KBM-7 (cell line): Measurements from ENCODE around the gene BLCAP.
"Not testable (repeated sequence)": the region's sequence is repeated elsewhere in the genome, so short reads cannot be mapped to it uniquely, and the experiment has no call there.

Experiments
- DNase-seq: peaks from one replicate; pipeline ENCODE4 v3.0.0-alpha.2; 2015
- in situ Hi-C: fragments of 300-500 bp; cut with MboI; formaldehyde crosslinking; loops from 2 replicates; pipeline ENCODE4 v1.14.3; 2020; ENCODE audit warnings: low sequenced_read_pairs, low pct_unique_long_range_greater_than_20kb, mixed read lengths

BLCAP gene, protein sequence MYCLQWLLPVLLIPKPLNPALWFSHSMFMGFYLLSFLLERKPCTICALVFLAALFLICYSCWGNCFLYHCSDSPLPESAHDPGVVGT

GRCh38 chr20:37527638-37528445, at the start of gene BLCAP:
BLCAP (minus strand) TSS chr20:37527876; CDS start chr20:37519174, 8,702 bp downstream.
- in situ Hi-C loops, result loop anchor here (10.0 kb wide), 1 partner anchor 123 kb away; no protein-coding TSS in a partner anchor

GRCh38 chr20:37577436-37577835, 49.8 kb upstream of the BLCAP start:
- in situ Hi-C loops, DNase-seq: not testable (repeated sequence)

More at GRCh38 chr20:37527638-37528445, at the start of gene BLCAP:
- DNase-seq, result peak; percentile 94

GRCh38 chr20:37576911-37577310, 49.2 kb upstream of the BLCAP start:
- in situ Hi-C loops, result no loop called here

GRCh38 chr20:37575884-37576283, 48.2 kb upstream of the BLCAP start:
- DNase-seq, result peak; percentile 93
- in situ Hi-C loops, result no loop called here

More at GRCh38 chr20:37576911-37577310, 49.2 kb upstream of the BLCAP start:
- DNase-seq, result no peak

DNA sequence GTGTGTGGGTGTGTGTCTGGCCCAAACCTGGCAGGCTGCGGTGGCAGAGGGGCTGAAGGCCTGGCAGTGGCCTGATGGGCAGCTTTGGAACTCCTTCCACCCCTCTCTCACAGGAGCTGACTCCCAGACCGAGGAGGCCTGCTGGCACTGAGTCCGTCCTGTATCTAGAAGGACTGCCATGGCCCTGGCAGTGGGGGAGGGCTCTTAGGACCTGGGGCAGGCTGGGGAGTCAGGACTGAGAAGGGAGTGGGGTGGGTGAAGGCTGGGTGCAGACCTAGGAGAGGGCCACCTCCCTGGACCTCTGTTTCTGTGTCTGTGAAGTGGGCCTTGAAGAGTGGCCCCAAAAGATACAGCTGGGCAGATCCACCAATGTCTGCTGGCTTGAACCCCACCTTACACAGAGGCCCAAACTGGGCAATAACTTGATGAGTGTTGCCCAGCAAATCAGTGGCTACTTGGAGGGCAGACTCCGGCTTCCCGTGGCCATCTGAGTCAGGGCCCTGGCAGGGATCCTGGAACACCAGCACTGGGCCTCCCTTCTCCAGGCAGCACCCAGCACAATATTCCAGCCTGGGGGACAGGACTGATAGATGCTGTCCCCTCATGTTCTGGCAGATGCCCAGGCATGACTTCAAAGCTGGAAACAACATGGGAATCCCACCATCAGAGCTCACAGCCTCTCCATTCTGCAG, 46.7 kb upstream of the BLCAP start:
- in situ Hi-C loops, result no loop called here
- DNase-seq, result no peak

DNA sequence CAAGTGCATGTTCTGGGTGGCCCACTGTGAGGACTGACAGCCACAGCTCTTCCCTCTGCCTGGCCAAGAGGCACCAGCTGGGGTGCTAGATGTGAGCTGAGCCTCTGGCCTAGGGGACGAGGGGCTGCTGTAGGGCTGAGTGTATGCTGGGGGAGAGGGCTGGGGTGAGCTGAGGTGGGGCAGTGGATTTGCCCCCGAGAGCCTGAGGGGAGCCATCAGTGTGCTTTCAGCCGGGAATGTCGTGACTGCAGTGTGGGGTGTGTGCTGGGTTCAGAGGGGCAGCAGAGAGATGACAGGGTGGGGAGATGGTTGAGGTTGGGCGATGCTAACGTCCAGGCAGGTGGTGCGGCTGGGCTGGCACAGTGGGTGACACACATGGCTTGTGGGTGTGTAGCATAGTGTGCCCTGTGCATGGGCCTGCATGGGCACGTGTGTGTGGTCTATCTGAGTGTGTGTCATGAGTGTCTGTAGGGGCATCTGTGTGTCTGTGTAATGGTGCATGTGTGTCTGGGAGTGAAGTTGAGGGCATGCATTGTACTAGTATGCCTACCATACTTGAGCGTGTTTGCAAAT, 46.0 kb upstream of the BLCAP start:
- in situ Hi-C loops, result no loop called here
- no peak for DNase-seq

DNA sequence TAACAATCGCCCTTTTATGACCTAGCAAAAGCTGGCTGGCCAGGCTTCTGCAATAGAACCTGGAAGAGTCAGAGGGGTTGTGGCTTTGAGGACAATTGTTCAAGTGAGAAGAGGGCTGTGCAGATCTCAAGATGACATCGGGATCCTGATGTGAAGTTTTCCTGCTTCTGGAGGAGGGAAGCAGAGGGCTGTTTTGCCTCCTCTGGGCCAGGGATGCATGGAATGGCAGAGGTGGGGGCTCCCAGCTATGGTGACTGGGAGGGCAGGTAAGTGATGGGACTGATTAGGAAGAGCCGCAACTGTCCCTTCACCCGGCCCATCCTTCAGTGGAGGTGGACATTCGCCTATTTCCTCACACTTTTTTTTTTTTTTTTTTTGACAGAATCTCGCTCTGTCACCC, 43.4 kb upstream of the BLCAP start:
- in situ Hi-C loops, result no loop called here
- DNase-seq, result no peak

DNA sequence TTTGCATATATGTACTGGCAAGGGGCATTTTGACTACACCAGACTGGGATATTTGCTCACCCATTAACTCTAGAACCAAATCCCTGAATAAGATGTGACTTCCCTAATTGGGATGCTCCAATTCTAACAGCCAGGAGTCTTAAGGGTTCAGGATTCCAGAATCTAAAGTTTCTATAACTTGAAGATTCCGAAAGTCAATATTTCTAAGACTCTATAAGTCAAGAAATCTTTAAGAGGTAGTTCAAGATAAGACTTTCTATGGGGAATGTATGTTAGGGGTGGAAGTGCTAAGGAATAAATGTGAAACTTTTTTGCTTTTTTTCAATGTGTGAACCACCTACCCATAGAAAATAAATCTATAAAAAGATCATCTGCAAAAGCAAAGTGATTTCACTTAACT, 42.7 kb upstream of the BLCAP start:
- no peak for DNase-seq
- in situ Hi-C loops, result no loop called here

- in situ Hi-C loops, result no loop called here
- peak; percentile 88 for DNase-seq
Observed at GRCh38 chr20:37567671-37568588, 40.3 kb upstream of the BLCAP start.

DNA sequence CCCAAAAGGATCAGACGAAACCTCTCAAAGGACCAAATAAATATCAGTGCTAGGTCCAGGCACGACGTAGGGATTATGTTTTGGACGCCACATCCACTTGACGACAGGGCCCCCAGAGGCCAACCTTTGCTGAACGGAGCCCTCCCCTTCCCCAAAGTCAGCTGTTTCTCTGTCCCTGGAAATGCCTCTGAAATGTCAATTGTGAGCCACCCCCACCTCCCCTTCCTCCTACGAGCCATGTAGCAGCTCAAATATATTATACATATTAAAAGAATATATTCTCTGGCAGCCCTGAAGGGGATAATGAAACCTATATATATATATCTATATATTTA, 39.6 kb upstream of the BLCAP start:
- no peak for DNase-seq
- in situ Hi-C loops, result no loop called here

DNA sequence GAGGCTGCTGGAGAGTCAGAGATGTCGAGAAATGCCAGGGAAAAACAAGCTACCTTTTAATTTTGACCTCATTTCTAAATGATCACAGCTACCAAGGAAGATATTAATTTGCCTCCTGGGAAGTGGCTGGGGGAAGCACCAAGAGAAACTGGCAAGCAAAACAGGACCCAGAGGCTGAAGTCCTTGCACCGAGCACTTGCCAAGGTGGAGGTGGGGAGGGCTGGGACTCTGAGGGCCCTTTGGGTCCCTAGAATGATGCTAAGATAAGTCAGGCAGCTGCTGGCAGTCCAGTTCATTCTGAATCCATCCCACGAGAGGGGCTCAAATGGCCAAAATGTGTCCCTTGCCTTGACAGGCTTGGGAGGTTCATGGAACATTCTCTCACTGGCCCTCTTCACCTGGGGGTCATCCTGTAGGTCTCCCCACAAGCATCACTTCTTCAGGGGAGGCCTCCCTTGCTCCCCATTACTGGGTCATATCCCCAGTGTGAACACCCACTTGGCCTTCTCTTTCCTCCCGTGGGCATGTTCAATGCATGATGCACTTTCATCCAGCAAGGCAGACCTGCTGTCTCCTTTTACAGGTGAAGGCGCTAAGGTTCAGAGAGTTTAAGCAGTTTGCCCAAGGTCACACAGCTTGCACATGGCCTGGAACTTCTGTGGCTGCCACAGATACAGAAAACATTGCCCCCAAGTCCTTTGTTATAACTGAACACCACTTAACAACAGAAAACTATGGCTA, 39.1 kb upstream of the BLCAP start:
- no peak for DNase-seq
- in situ Hi-C loops, result no loop called here

GRCh38 chr20:37565134-37565811, 37.6 kb upstream of the BLCAP start:
- in situ Hi-C loops, result no loop called here
- DNase-seq, result no peak

DNA sequence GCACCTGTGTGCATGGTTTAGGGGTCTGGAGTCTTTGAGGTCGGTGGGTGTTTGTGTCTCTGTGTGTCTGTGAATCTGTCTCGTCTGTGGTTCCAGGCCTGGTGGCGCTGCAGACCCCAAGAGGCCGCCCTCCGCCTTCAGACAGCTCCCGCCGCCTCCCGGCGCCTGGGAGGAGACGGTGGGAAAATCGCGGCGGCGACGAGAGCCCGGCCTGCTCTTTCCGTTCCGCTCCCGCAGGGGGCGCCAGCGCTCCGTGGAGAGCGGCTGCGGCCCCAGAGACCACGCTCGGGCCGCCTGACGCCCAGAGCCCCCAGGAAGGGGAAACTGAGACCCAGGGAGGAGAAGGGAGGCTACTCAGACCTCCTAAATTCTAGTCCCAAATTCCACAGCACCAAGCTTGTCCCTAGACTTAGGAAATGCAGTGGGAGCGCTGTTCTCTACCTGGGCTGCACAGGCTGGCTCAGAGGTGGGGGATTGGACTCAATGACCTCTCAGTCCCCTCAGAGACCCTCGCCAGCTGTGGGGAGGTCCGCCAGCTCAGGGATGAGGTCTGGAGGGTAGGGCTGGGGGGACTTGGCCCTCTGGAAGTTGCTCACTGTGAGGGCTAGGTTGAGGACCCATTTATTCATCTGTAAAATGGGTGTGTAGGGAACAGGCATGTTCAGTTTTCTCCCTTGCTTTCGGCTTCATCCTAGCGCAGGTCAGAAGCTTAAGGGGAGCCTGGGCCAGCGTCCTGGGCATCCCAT, 36.9 kb upstream of the BLCAP start:
- in situ Hi-C loops, result no loop called here
- DNase-seq, result peak; percentile 64

GRCh38 chr20:37564016-37564387, 36.3 kb upstream of the BLCAP start:
- DNase-seq, result no peak
- in situ Hi-C loops, result no loop called here

GRCh38 chr20:37562695-37563480, 35.2 kb upstream of the BLCAP start:
- DNase-seq, result no peak
- in situ Hi-C loops, result no loop called here

DNA sequence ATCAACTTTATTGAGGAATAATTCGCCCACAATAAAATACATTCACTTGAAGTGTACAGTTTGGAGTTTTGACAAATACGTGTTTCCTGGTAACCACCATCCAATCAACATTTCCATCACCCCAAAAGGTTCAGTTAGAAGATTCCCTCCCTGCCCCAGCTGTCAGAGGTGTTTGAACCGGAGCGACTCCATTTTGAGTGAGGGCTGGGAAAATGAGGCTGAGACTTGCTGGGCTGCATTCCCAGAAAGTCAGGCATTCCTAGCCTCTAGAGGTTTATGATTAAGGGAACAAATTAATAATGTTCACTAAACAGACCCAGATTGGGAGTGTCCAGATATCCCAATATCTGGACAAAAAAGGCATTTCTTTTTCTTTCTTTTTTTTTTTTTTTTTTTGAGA, 33.0 kb upstream of the BLCAP start:
- in situ Hi-C loops, result no loop called here
- DNase-seq, result no peak
